IMR-90 (cell line): ENCODE results near the gene PFN2. TPM values are rescaled to one million over a fixed set of nuclear protein-coding genes. Genes with fewer than 3 reads are reported as not detected.

Experiments
- ATAC-seq: fragments of 200-7000 bp; cut with Tn5 transposase; 2 replicates; pipeline ENCODE4 v1.9.1; 2020; ENCODE audit warnings: low read depth, mild to moderate bottlenecking, moderate library complexity
- BruUV-seq: library from RNA; stranded (reverse); fragments of 400-500 nt; replicated peaks from 2 replicates; lab custom pipeline; 2021; lab: Mats Ljungman, UMichigan
- CTCF ChIA-PET: fragments of 300-600 bp; formaldehyde crosslinking; extraction: SDS; loops from one replicate; lab custom pipeline; 2021; ENCODE audit warnings: antibody characterized with exemption; lab: Yijun Ruan, JAX
- POLR2A ChIA-PET: fragments of 300-600 bp; sonication (Branson Sonifier 250); formaldehyde crosslinking; loops from one replicate; lab custom pipeline; 2022; ENCODE audit warnings: antibody characterized with exemption; ENCODE audit not compliant: unreplicated experiment; lab: Charles Lee
- DNase-seq: peaks from one replicate; pipeline ENCODE4 v3.0.0; 2013
- H2AFZ ChIP-seq: replicated peaks from 2 replicates; pipeline ENCODE3; 2013; ENCODE audit warnings: low read length, mild to moderate bottlenecking; ENCODE audit not compliant: poor library complexity
- H2AK5ac ChIP-seq: 2 replicates; pipeline ENCODE4 v1.6.1; 2013; ENCODE audit warnings: low read depth, low read length, inconsistent platforms
- H2AK9ac ChIP-seq: replicated peaks from 2 replicates; pipeline ENCODE3; 2013; ENCODE audit warnings: mild to moderate bottlenecking, low read depth, low read length, moderate library complexity; ENCODE audit not compliant: poor library complexity
- H2BK120ac ChIP-seq: 2 replicates; pipeline ENCODE4 v1.6.1; 2013; ENCODE audit warnings: low read depth, low read length, inconsistent platforms
- H2BK15ac ChIP-seq: 3 replicates; pipeline ENCODE4 v1.6.1; 2013; ENCODE audit warnings: low read depth, low read length, inconsistent platforms
- H2BK20ac ChIP-seq: 2 replicates; pipeline ENCODE4 v1.6.1; 2013; ENCODE audit warnings: low read depth, mild to moderate bottlenecking, inconsistent platforms, low read length, moderate library complexity
- H2BK5ac ChIP-seq: 2 replicates; pipeline ENCODE4 v1.6.1; 2013; ENCODE audit warnings: mild to moderate bottlenecking, low read depth, low read length, inconsistent platforms; ENCODE audit not compliant: poor library complexity, severe bottlenecking
- H3K14ac ChIP-seq: replicated peaks from 2 replicates; pipeline ENCODE4 v1.6.1; 2013; ENCODE audit warnings: low read depth, low read length, inconsistent platforms
- H3K18ac ChIP-seq: 2 replicates; pipeline ENCODE4 v1.6.1; 2013; ENCODE audit warnings: low read depth, low read length, control low read depth
- H3K23ac ChIP-seq: 2 replicates; pipeline ENCODE4 v1.6.1; 2013; ENCODE audit warnings: low read depth, low read length, inconsistent platforms
- H3K27ac ChIP-seq: 2 replicates; pipeline ENCODE4 v1.5.1; 2013; ENCODE audit warnings: mild to moderate bottlenecking, control low read depth, low read length; ENCODE audit not compliant: insufficient read depth
- H3K27me3 ChIP-seq: 2 replicates; pipeline ENCODE4 v1.6.1; 2013; ENCODE audit warnings: low read length; ENCODE audit not compliant: control insufficient read depth, insufficient read depth
- H3K36me3 ChIP-seq: 2 replicates; pipeline ENCODE4 v1.6.1; 2013; ENCODE audit warnings: low read length, mixed read lengths; ENCODE audit not compliant: control insufficient read depth, insufficient read depth
- H3K4ac ChIP-seq: 2 replicates; pipeline ENCODE4 v1.6.1; 2013; ENCODE audit warnings: low read depth, low read length, inconsistent platforms
- H3K4me1 ChIP-seq: 2 replicates; pipeline ENCODE4 v1.6.1; 2013; ENCODE audit warnings: low read length, mixed read lengths; ENCODE audit not compliant: control insufficient read depth, insufficient read depth
- H3K4me2 ChIP-seq: 2 replicates; pipeline ENCODE4 v1.6.1; 2013; ENCODE audit warnings: low read depth, mild to moderate bottlenecking, control low read depth, low read length, moderate library complexity
- H3K4me3 ChIP-seq: 2 replicates; pipeline ENCODE4 v1.5.1; 2013; ENCODE audit warnings: low read depth, mild to moderate bottlenecking, control low read depth, low read length, moderate library complexity; ENCODE audit not compliant: insufficient read depth
- H3K56ac ChIP-seq: 2 replicates; pipeline ENCODE4 v1.6.1; 2013; ENCODE audit warnings: low read length, inconsistent platforms; ENCODE audit not compliant: insufficient read depth; ENCODE audit errors: extremely low read depth
- H3K79me1 ChIP-seq, 2 experiments: 2 replicates each; pipeline ENCODE4 v1.6.1; 2013; ENCODE audit warnings: low read length in 2 of 2, inconsistent platforms in 1 of 2, low read depth in 1 of 2
- H3K9ac ChIP-seq: 2 replicates; pipeline ENCODE4 v1.6.1; 2013; ENCODE audit warnings: low read depth, low read length, control low read depth
- H3K9me1 ChIP-seq: 2 replicates; pipeline ENCODE4 v1.6.1; 2013; ENCODE audit warnings: low read length, inconsistent platforms; ENCODE audit not compliant: insufficient read depth
- H3K9me3 ChIP-seq: 2 replicates; pipeline ENCODE4 v1.6.1; 2013; ENCODE audit warnings: low read length; ENCODE audit not compliant: control insufficient read depth, insufficient read depth
- H4K20me1 ChIP-seq: 2 replicates; pipeline ENCODE4 v1.6.1; 2013; ENCODE audit warnings: low read length, inconsistent platforms; ENCODE audit not compliant: insufficient read depth
- H4K5ac ChIP-seq: 2 replicates; pipeline ENCODE4 v1.6.1; 2013; ENCODE audit warnings: mild to moderate bottlenecking, low read depth, low read length, control low read depth
- H4K8ac ChIP-seq, 2 experiments: 2 replicates each; pipeline ENCODE4 v1.6.1; 2013; ENCODE audit warnings: low read depth in 2 of 2, low read length in 2 of 2, control low read depth in 1 of 2, inconsistent platforms in 1 of 2
- H4K91ac ChIP-seq: 2 replicates; pipeline ENCODE4 v1.6.1; 2013; ENCODE audit warnings: low read depth, low read length, inconsistent platforms; ENCODE audit not compliant: insufficient read depth
- BHLHE40 ChIP-seq: fragments of 150-350 bp; IDR thresholded peaks from 2 replicates; pipeline ENCODE4 v1.6.1; 2016; ENCODE audit warnings: mild to moderate bottlenecking, low read depth, low read length
- CHD1 ChIP-seq: IDR thresholded peaks from 2 replicates; pipeline ENCODE4 v1.6.1; 2012; ENCODE audit warnings: low read depth, low read length, improper control_type of control experiment
- CTCF ChIP-seq: conservative IDR thresholded peaks from 2 replicates; pipeline ENCODE4 v1.5.1; 2012; ENCODE audit warnings: mild to moderate bottlenecking, low read depth, low read length, improper control_type of control experiment
- FOS ChIP-seq: fragments of 150-350 bp; IDR thresholded peaks from 2 replicates; pipeline ENCODE4 v1.6.1; 2016; ENCODE audit warnings: low read depth, low read length
- MAFK ChIP-seq: IDR thresholded peaks from 2 replicates; pipeline ENCODE4 v1.6.1; 2012; ENCODE audit warnings: low read depth, low read length, improper control_type of control experiment
- MAZ ChIP-seq: IDR thresholded peaks from 2 replicates; pipeline ENCODE4 v1.6.1; 2012; ENCODE audit warnings: low read depth, mild to moderate bottlenecking, low read length, improper control_type of control experiment, moderate library complexity, borderline replicate concordance
- MXI1 ChIP-seq: IDR thresholded peaks from 2 replicates; pipeline ENCODE4 v1.6.1; 2012; ENCODE audit warnings: low read depth, mild to moderate bottlenecking, low read length, moderate library complexity, borderline replicate concordance
- NFE2L2 ChIP-seq: fragments of 150-350 bp; IDR thresholded peaks from 2 replicates; pipeline ENCODE4 v1.6.1; 2016; ENCODE audit warnings: low read depth, mild to moderate bottlenecking, low read length
- POLR2A ChIP-seq: IDR thresholded peaks from 2 replicates; pipeline ENCODE4 v1.6.1; 2012; ENCODE audit warnings: mild to moderate bottlenecking, low read depth, low read length
- RAD21 ChIP-seq: IDR thresholded peaks from 2 replicates; pipeline ENCODE4 v1.6.1; 2012; ENCODE audit warnings: low read length, improper control_type of control experiment
- RCOR1 ChIP-seq: IDR thresholded peaks from 2 replicates; pipeline ENCODE4 v1.6.1; 2012; ENCODE audit warnings: mild to moderate bottlenecking, low read length, improper control_type of control experiment; ENCODE audit not compliant: insufficient replicate concordance
- RFX5 ChIP-seq: IDR thresholded peaks from 2 replicates; pipeline ENCODE4 v1.8.0; 2012; ENCODE audit warnings: low read depth, mild to moderate bottlenecking, low read length, moderate library complexity
- USF2 ChIP-seq: fragments of 150-350 bp; IDR thresholded peaks from 2 replicates; pipeline ENCODE4 v1.6.1; 2017; ENCODE audit warnings: mild to moderate bottlenecking, antibody characterized with exemption, low read length, low read depth
- WGBS, 2 experiments: methylation state at CpG; one replicate each; pipeline versions ENCODE4 v1.1.5 to v1.1.7; 2013; ENCODE audit warnings: missing lambda C conversion rate in 2 of 2; ENCODE audit not compliant: insufficient read length in 1 of 2; ENCODE audit errors: extremely low coverage in 2 of 2; 5-methylcytosine and 5-hydroxymethylcytosine counted together
- dilution Hi-C: fragments of 300-500 bp; cut with HindIII; formaldehyde crosslinking; loops from one replicate; pipeline ENCODE4 v1.14.3; 2018; ENCODE audit warnings: low sequenced_read_pairs; ENCODE audit not compliant: unreplicated experiment
- in situ Hi-C: fragments of 300-500 bp; cut with MboI; formaldehyde crosslinking; loops from 3 replicates; pipeline ENCODE4 v1.14.3; 2019; ENCODE audit warnings: low sequenced_read_pairs, inconsistent platforms, mixed read lengths
- intact Hi-C: fragments of 100-400 bp; cut with micrococcal nuclease; formaldehyde crosslinking; loops from 2 replicates; pipeline ENCODE4 v1.10.0; 2022
- polyA plus RNA-seq, 3 experiments: library from polyadenylated mRNA; depleted of rRNA; stranded (reverse); fragments of >200 nt; gene quantifications; 2 replicates each; pipeline ENCODE4 v1.2.3, GENCODE V29; 2012; ENCODE audit warnings: low replicate concordance in 1 of 3
- total RNA-seq: library from RNA; depleted of rRNA; stranded (reverse); fragments of >200 nt; gene quantifications from 2 replicates; pipeline ENCODE4 v1.2.3, GENCODE V29; 2012
- TF ChIP-seq, protein P1 (sequence below): fragments of 150-350 bp; IDR thresholded peaks from 2 replicates; pipeline ENCODE4 v1.6.1; 2016; ENCODE audit warnings: low read depth, mild to moderate bottlenecking, low read length, moderate library complexity, borderline replicate concordance

Gene PFN2
- total and polyA plus RNA-seq, 2 of the 4 experiments (the other 2 are of a cell fraction) = 256 to 444 TPM

GRCh38 chr3:149992416-149993058 is 21.8 kb upstream of the PFN2 start:
- Histone ChIP-seq H3K27ac (no peak overlapping the region), H3K9me1 (no peaks in the 10 kb centered on the region), H3K18ac (no peak overlapping the region), H3K4me2 (no peak overlapping the region), H3K4me1 (peaks cover 4% of the 10 kb centered on the region), H4K8ac (no peak overlapping the region), H3K9ac (no peak overlapping the region), H4K20me1 (no peaks in the 10 kb centered on the region), H2BK15ac (no peak overlapping the region), H3K27me3 (no peaks in the 10 kb centered on the region), H3K9me3 (peaks cover 7% of the 10 kb centered on the region), H2BK120ac (no peak overlapping the region), H3K23ac (no peak overlapping the region), H4K91ac (no peak overlapping the region), H2BK20ac (no peak overlapping the region), H2AFZ (no peak overlapping the region), H3K14ac (no peak overlapping the region), H2AK9ac (no peak overlapping the region), H3K4me3 (no peak overlapping the region), H3K79me1 (no peaks in the 10 kb centered on the region), H3K36me3 (no peaks in the 10 kb centered on the region), H2AK5ac (no peak overlapping the region), H3K56ac (no peak overlapping the region), H3K4ac (no peak overlapping the region), H2BK5ac (no peak overlapping the region), H4K5ac (no peak overlapping the region)
- ATAC-seq (no peak), DNase-seq (no peak)
- BruUV-seq = no TSS peak
- in situ Hi-C loops (no loop called here), dilution Hi-C loops (no loop called here), intact Hi-C loops (no loop called here)
- TF ChIP-seq RAD21 = no peak
- no peak for TF ChIP-seq POLR2A
- TF ChIP-seq NFE2L2 = no peak
- no peak for TF ChIP-seq MAZ
- no peak for TF ChIP-seq RCOR1
- no peak for TF ChIP-seq MXI1
- TF ChIP-seq FOS = no peak
- TF ChIP-seq RFX5 = no peak
- no peak for TF ChIP-seq BHLHE40
- no peak for TF ChIP-seq MAFK
- TF ChIP-seq CTCF = no peak
- no peak for TF ChIP-seq USF2
- TF ChIP-seq CHD1 = no peak
- TF ChIP-seq, protein P1, sequence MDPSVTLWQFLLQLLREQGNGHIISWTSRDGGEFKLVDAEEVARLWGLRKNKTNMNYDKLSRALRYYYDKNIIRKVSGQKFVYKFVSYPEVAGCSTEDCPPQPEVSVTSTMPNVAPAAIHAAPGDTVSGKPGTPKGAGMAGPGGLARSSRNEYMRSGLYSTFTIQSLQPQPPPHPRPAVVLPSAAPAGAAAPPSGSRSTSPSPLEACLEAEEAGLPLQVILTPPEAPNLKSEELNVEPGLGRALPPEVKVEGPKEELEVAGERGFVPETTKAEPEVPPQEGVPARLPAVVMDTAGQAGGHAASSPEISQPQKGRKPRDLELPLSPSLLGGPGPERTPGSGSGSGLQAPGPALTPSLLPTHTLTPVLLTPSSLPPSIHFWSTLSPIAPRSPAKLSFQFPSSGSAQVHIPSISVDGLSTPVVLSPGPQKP = no peak
- CTCF ChIA-PET = no interaction called here
- POLR2A ChIA-PET = no interaction called here
- no CpG with 5 or more reads among the region's 4 CpGs for WGBS, 2 experiments
